NT2/D1 (cell line): ENCODE results near the gene ENO1.

Experiments
- DNase-seq: peaks from one replicate; pipeline ENCODE4 v3.0.0-alpha.2; 2011; ENCODE audit warnings: low read depth, low spot score
- H3K27me3 ChIP-seq: 2 replicates; pipeline ENCODE4 v1.6.0; 2011; ENCODE audit warnings: mild to moderate bottlenecking; ENCODE audit not compliant: insufficient read length, insufficient read depth
- H3K36me3 ChIP-seq: 2 replicates; pipeline ENCODE4 v1.6.1; 2011; ENCODE audit warnings: mild to moderate bottlenecking, low read length, mixed read lengths; ENCODE audit not compliant: insufficient read depth, insufficient read length
- H3K4me1 ChIP-seq: 2 replicates; pipeline ENCODE4 v1.5.1; 2011; ENCODE audit not compliant: insufficient read depth, insufficient read length
- H3K4me3 ChIP-seq: 2 replicates; pipeline ENCODE4 v1.5.1; 2011; ENCODE audit warnings: low read depth; ENCODE audit not compliant: insufficient read length
- H3K9ac ChIP-seq: 2 replicates; pipeline ENCODE4 v1.6.0; 2011; ENCODE audit warnings: low read depth; ENCODE audit not compliant: insufficient read length
- H3K9me3 ChIP-seq: 2 replicates; pipeline ENCODE4 v1.5.1; 2011; ENCODE audit warnings: mild to moderate bottlenecking, low read length; ENCODE audit not compliant: insufficient read depth
- SUZ12 ChIP-seq: IDR thresholded peaks from 2 replicates; pipeline ENCODE4 v1.6.1; 2011; ENCODE audit not compliant: insufficient read length, insufficient read depth; ENCODE audit errors: extremely low read depth
- YY1 ChIP-seq: IDR thresholded peaks from 2 replicates; pipeline ENCODE4 v1.6.1; 2011; ENCODE audit not compliant: insufficient read length, insufficient read depth
- ZNF274 ChIP-seq: IDR thresholded peaks from 2 replicates; pipeline ENCODE4 v1.6.1; 2011; ENCODE audit warnings: mild to moderate bottlenecking, low read depth, low read length

Gene ENO1

DNA sequence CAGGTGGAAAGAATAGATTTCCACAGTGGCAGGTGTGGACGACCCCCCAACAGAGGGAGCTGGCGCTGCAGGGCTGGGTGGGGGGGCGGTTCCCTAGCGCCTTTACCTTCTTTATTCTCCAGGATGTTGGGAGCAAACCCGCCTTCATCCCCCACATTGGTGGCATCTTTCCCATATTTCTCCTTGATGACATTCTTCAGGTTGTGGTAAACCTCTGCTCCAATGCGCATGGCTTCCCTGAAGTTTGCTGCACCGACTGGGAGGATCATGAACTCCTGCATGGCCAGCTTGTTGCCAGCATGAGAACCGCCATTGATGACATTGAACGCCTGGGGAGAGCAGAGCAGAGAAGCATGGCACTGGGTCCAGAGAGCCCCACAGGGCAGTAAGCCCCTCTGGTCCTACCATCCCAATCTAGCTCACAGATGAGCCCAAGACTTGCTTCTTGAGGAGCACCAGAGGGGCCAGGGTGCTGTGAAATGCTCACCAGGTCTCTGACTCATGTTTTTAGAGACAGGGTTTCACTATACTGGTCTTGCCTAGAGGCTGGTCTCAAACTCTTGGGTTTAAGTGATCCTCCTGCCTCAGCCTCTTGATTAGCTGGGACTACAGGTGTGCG lies 12.2 kb downstream of the ENO1 start:
- no peak for DNase-seq
- H3K9me3 ChIP-seq = no peaks in the 10 kb centered on the region
- H3K9ac ChIP-seq = no peak overlapping the region
- H3K27me3 ChIP-seq = no peaks in the 10 kb centered on the region
- H3K4me1 ChIP-seq = peaks cover 31% of the 10 kb centered on the region
- H3K36me3 ChIP-seq = peaks cover 99% of the 10 kb centered on the region
- no peak for TF ChIP-seq YY1
- H3K4me3 ChIP-seq = no peak overlapping the region

- Histone ChIP-seq H3K36me3 (peaks cover 98% of the 10 kb centered on the region), H3K9me3 (no peaks in the 10 kb centered on the region)
- TF ChIP-seq ZNF274 (no peak), SUZ12 (no peak), YY1 (no peak)
These were observed 13.7 kb downstream of the ENO1 start for GRCh38 chr1:8864713-8865344.

DNA sequence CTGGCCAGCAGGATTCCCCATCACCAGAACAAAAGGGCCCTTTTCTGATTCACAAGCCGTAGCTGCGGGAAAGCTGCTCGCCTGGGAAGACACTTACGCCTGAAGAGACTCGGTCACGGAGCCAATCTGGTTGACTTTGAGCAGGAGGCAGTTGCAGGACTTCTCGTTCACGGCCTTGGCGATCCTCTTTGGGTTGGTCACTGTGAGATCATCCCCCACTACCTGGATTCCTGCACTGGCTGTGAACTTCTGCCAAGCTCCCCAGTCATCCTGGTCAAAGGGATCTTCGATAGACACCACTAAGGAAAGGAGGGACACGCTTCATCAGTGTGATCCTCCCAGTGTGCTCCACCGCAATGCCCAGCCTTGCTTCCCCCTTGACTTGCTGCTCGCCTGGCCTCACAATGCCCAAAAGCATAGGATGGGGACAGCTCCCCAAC lies 14.7 kb downstream of the ENO1 start:
- no peaks in the 10 kb centered on the region for H3K27me3 ChIP-seq
- H3K36me3 ChIP-seq = peaks cover 96% of the 10 kb centered on the region
- no peak overlapping the region for H3K4me3 ChIP-seq
- H3K9me3 ChIP-seq = no peaks in the 10 kb centered on the region
- peak; percentile 66 for DNase-seq
- TF ChIP-seq SUZ12 (no peak), YY1 (no peak), ZNF274 (no peak)
- H3K9ac ChIP-seq = no peak overlapping the region
- H3K4me1 ChIP-seq = peaks cover 23% of the 10 kb centered on the region

More at GRCh38 chr1:8864713-8865344, 13.7 kb downstream of the ENO1 start:
- no peaks in the 10 kb centered on the region for H3K27me3 ChIP-seq
- DNase-seq = no peak
- peak overlapping the region; percentile 3 for H3K9ac ChIP-seq
- H3K4me3 ChIP-seq = no peak overlapping the region
- peaks cover 23% of the 10 kb centered on the region for H3K4me1 ChIP-seq

GRCh38 chr1:8863138-8863537 lies 15.3 kb downstream of the ENO1 start:
- Histone ChIP-seq H3K27me3 (no peaks in the 10 kb centered on the region), H3K36me3 (peaks cover 96% of the 10 kb centered on the region), H3K4me3 (no peak overlapping the region), H3K9me3 (no peaks in the 10 kb centered on the region), H3K9ac (no peak overlapping the region), H3K4me1 (peaks cover 25% of the 10 kb centered on the region)
- no peak for TF ChIP-seq ZNF274
- TF ChIP-seq SUZ12 = no peak
- TF ChIP-seq YY1 = no peak
- no peak for DNase-seq

- H3K9me3 ChIP-seq = no peaks in the 10 kb centered on the region
- H3K4me1 ChIP-seq = peaks cover 24% of the 10 kb centered on the region
- no peaks in the 10 kb centered on the region for H3K27me3 ChIP-seq
- no peak overlapping the region for H3K9ac ChIP-seq
- peaks cover 94% of the 10 kb centered on the region for H3K36me3 ChIP-seq
- TF ChIP-seq ZNF274 (no peak), SUZ12 (no peak), YY1 (no peak)
- no peak overlapping the region for H3K4me3 ChIP-seq
- DNase-seq = no peak
These were observed 16.0 kb downstream of the ENO1 start for GRCh38 chr1:8862528-8862927.

GRCh38 chr1:8860738-8861516 lies 17.6 kb downstream of the ENO1 start:
- no peak overlapping the region for H3K9ac ChIP-seq

More at GRCh38 chr1:8860738-8861516, 17.6 kb downstream of the ENO1 start:
- H3K9me3 ChIP-seq = no peaks in the 10 kb centered on the region
- H3K27me3 ChIP-seq = no peaks in the 10 kb centered on the region
- no peak overlapping the region for H3K4me3 ChIP-seq
- peaks cover 87% of the 10 kb centered on the region for H3K36me3 ChIP-seq
- H3K4me1 ChIP-seq = peaks cover 16% of the 10 kb centered on the region
- no peak for DNase-seq
- no peak for TF ChIP-seq ZNF274
- no peak for TF ChIP-seq YY1
- TF ChIP-seq SUZ12 = no peak
